ENCODE results near the gene FLT4. TPM values are rescaled to one million over a fixed set of nuclear protein-coding genes. Genes with fewer than 3 reads are reported as not detected.

FLT4 gene
- total and polyA plus RNA-seq, 2 of the 13 experiments (the other 11 are each of a cell fraction or from before 2014, with no cell fraction given): not detected

DNA sequence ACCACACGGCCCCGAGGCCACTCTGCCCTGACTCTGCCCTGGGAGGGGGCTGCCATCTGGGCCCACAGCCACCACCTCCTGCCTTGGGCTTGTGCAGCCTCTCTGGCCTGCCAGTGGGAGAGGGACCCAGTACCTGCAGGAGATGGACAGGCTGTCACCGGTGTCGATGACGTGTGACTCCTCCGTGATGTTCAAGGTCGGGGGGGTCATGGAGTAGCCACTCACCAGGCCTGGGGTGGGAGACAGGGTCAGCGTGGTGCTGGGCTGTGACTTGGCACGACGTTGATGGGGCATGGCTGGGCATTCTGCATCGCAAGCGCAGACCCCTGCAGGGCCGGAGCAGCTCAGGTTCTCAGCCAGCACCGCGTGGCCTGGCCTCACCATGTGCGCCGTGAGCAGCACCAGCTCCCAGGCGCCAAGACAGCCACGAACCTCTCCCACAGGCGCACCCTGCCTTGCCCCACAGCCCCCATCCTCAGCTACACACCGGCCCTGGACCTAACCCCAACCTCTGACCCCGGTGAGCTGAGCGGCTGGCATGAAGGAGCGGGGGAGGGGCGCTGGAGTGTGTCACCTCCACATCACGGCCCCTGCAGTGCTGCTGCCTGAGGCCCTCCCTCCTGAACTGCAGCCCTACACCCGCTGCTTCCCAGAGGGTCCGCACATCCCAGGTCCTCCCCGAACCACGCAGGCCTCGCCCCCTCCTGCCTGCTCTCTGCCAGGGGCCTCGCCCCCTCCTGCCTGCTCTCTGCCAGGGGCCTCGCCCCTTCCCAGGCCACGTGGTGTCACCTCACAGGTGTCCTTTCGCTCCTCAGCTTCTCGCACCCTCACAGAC lies 17.6 kb downstream of the FLT4 start:
- no peak for DNase-seq (ENCODE audit: low spot score)
- H4K20me1 ChIP-seq (ENCODE audit: insufficient read depth, low read length): no peaks in the 10 kb centered on the region
- TF ChIP-seq CREB1 (IDR thresholded peaks at IDR 0.05): peak; percentile 55
- TF ChIP-seq CREB1 (CRISPR knock-in tag; IDR thresholded peaks at IDR 0.05): no peak
- TF ChIP-seq ETS1 (CRISPR knock-in tag; IDR thresholded peaks at IDR 0.05): no peak
- ChIA-PET POLR2A (no interaction called here), CTCF (ENCODE audit: low intra/inter-chr PET ratio, low total read pairs) (no interaction called here)
- BruUV-seq (replicated peaks): no TSS peak
- no peaks in the 10 kb centered on the region for H3K36me3 ChIP-seq (replicated peaks in 1 of 2; ENCODE audit: control insufficient read depth in 1 of 2, insufficient read depth in 2 of 2, low read length in 2 of 2)
- H3K27ac ChIP-seq (ENCODE audit: extremely low read length, insufficient read depth, low read length): no peak overlapping the region
- 19% methylated on average over 12 of the region's 36 CpGs for WGBS (ENCODE audit: low lambda C conversion rate)
- intact Hi-C loops (cut with micrococcal nuclease; ENCODE audit: unreplicated experiment) (no loop called here), in situ Hi-C loops (cut with HindIII; ENCODE audit: extremely low pct_ligation_motif_present, low pct_unique_long_range_greater_than_20kb) (no loop called here)
- no peaks in the 10 kb centered on the region for H3K9me3 ChIP-seq (ENCODE audit: low read length)
- no peak for ATAC-seq
- no peak for FAIRE-seq
- no peak overlapping the region for H3K4me2 ChIP-seq (ENCODE audit: low read depth, low read length)
- H3K4me3 ChIP-seq (replicated peaks in 1 of 3; ENCODE audit: insufficient read depth in 1 of 3, low read depth in 2 of 3, low read length in 3 of 3): no peak overlapping the region
- no peak overlapping the region for H2AFZ ChIP-seq (ENCODE audit: low read length)
- H3K9ac ChIP-seq (ENCODE audit: insufficient read depth, low read depth, low read length): no peak overlapping the region
- H3K79me2 ChIP-seq (ENCODE audit: insufficient read depth, low read length): no peaks in the 10 kb centered on the region
- no peaks in the 10 kb centered on the region for H3K4me1 ChIP-seq (ENCODE audit: insufficient read depth, low read length)
- H3K27me3 ChIP-seq (ENCODE audit: control insufficient read depth in 1 of 2, insufficient read depth in 2 of 2, low read length in 2 of 2): peaks cover 8 to 40% of the 10 kb centered on the region in 2 experiments; a peak in 3 of 5 replicates

GRCh38 chr5:180630426-180630825 lies 19.0 kb downstream of the FLT4 start:
- H3K36me3 ChIP-seq (replicated peaks in 1 of 2; ENCODE audit: control insufficient read depth in 1 of 2, insufficient read depth in 2 of 2, low read length in 2 of 2): no peaks in the 10 kb centered on the region
- in situ Hi-C loops (cut with HindIII; ENCODE audit: extremely low pct_ligation_motif_present, low pct_unique_long_range_greater_than_20kb): no loop called here
- H4K20me1 ChIP-seq (ENCODE audit: insufficient read depth, low read length): no peaks in the 10 kb centered on the region
- intact Hi-C loops (cut with micrococcal nuclease; ENCODE audit: unreplicated experiment): no loop called here
- no peak overlapping the region for H3K27ac ChIP-seq (ENCODE audit: extremely low read length, insufficient read depth, low read length)
- H3K4me3 ChIP-seq (replicated peaks in 1 of 3; ENCODE audit: insufficient read depth in 1 of 3, low read depth in 2 of 3, low read length in 3 of 3): no peak overlapping the region
- TF ChIP-seq MATR3 (CRISPR knock-in tag; IDR thresholded peaks at IDR 0.05) (no peak), NRL (CRISPR knock-in tag; IDR thresholded peaks at IDR 0.05; ENCODE audit: borderline replicate concordance) (no peak), REST (IDR thresholded peaks at IDR 0.05; ENCODE audit: borderline replicate concordance in 1 of 2, low read depth in 1 of 2, low read length in 2 of 2) (no peak), SIX4 (CRISPR knock-in tag; IDR thresholded peaks at IDR 0.05) (no peak), SRY (CRISPR knock-in tag; IDR thresholded peaks at IDR 0.05) (no peak), ZNF639 (CRISPR knock-in tag; conservative IDR thresholded peaks at IDR 0.05) (no peak), MAFG (CRISPR knock-in tag; IDR thresholded peaks at IDR 0.05) (no peak)
- TF ChIP-seq, protein P1, sequence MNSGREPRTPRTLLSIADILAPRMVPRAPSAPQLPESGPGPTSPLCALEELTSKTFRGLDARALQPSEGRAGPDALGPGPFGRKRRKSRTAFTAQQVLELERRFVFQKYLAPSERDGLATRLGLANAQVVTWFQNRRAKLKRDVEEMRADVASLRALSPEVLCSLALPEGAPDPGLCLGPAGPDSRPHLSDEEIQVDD (CRISPR knock-in tag; IDR thresholded peaks at IDR 0.05; ENCODE audit: borderline replicate concordance): no peak
- POLR2A ChIA-PET: no interaction called here
- no peaks in the 10 kb centered on the region for H3K79me2 ChIP-seq (ENCODE audit: insufficient read depth, low read length)
- ATAC-seq: no peak
- peaks cover 11 to 53% of the 10 kb centered on the region in 2 experiments; a peak in 4 of 5 replicates for H3K27me3 ChIP-seq (ENCODE audit: control insufficient read depth in 1 of 2, insufficient read depth in 2 of 2, low read length in 2 of 2)
- no TSS peak for BruUV-seq (replicated peaks)
- H3K9ac ChIP-seq (ENCODE audit: insufficient read depth, low read depth, low read length): no peak overlapping the region
- CTCF ChIA-PET (ENCODE audit: low intra/inter-chr PET ratio, low total read pairs): no interaction called here
- H3K4me2 ChIP-seq (ENCODE audit: low read depth, low read length): no peak overlapping the region
- FAIRE-seq: no peak
- no peak for DNase-seq (ENCODE audit: low spot score)
- no peaks in the 10 kb centered on the region for H3K9me3 ChIP-seq (ENCODE audit: low read length)
- no peak overlapping the region for H2AFZ ChIP-seq (ENCODE audit: low read length)
- no CpG with 5 or more reads among the region's 22 CpGs for WGBS (ENCODE audit: low lambda C conversion rate)
- H3K4me1 ChIP-seq (ENCODE audit: insufficient read depth, low read length): no peaks in the 10 kb centered on the region
